Posterior cingulate gyrus (tissue), 11 donors: ENCODE data around the gene HIF1A.
"Not testable (repeated sequence)": the region's sequence is repeated elsewhere in the genome, so short reads cannot be mapped to it uniquely, and the experiment has no call there.

ENCODE experiments used
- DNase-seq, 10 donors: peaks; one replicate each; pipeline versions ENCODE4 v3.0.0 to v3.0.0-alpha.2; 2020 to 2021; ENCODE audit warnings: mixed read lengths in 3 of 10
- intact Hi-C: fragments of 100-400 bp; cut with DNase I; formaldehyde crosslinking; loops from one replicate; pipeline ENCODE4 v1.15.1; 2023

HIF1A gene

DNA sequence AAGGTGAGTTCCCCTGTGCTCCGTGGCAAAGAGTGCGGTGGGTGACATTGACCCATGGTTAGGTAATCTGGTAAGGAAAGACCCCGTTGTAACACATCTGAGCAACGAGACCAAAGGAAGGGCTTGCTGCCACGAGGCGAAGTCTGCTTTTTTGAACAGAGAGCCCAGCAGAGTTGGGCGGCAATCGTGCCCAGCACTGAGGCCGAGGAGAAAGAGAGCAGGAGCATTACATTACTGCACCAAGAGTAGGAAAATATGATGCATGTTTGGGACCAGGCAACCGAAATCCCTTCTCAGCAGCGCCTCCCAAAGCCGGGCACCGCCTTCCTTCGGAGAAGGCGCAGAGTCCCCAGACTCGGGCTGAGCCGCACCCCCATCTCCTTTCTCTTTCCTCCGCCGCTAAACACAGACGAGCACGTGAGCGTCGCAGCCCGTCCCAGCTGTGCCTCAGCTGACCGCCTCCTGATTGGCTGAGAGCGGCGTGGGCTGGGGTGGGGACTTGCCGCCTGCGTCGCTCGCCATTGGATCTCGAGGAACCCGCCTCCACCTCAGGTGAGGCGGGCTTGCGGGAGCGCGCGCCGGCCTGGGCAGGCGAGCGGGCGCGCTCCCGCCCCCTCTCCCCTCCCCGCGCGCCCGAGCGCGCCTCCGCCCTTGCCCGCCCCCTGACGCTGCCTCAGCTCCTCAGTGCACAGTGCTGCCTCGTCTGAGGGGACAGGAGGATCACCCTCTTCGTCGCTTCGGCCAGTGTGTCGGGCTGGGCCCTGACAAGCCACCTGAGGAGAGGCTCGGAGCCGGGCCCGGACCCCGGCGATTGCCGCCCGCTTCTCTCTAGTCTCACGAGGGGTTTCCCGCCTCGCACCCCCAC is at the start of gene HIF1A:
Gene HIF1A (plus strand): TSS at position 684 of the 865 bp plus-strand sequence. CDS start 292 bp downstream, outside the sequence.
- intact Hi-C loops, result loop anchor here (1.0 kb wide), 1 partner anchor 67 kb away; the partner anchor contains the start of gene SNAPC1
- DNase-seq, result peak; percentile 90 to 99 (median 94)

DNA sequence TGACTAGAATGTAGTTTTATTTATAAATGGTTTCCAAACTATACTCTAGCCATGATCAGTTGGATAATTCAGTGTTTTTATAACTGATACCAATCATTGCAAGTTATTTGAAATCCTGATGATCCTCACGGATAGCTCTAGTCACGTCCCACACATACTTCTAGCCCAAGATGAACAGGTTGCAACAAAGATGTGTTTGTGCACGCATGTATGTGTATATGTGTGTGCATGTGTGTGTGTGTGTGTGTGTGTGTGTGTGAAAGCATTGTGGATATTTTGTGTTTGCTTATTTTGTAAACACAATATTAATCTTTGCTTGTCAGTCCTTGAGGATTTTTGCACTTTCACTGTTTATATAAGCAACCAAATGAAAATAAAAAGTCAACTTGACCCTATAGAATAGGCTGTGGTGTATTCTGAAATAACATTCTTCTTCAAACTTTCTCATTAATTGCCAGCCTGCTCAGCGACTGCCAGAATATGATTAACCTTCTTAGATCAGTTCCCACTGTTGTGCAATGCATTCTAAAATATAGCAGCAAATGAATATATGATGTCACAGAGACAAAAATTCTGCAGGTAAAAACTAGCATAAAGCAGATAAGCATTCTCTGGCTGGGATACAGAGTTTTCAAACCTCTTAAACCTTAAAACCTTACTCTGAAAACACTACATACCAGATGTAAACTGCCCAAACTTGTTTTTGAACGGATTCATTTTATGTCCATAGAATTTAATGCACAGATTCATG is 48.8 kb upstream of the HIF1A start:
- DNase-seq, result no peak
- intact Hi-C loops, result no loop called here

DNA sequence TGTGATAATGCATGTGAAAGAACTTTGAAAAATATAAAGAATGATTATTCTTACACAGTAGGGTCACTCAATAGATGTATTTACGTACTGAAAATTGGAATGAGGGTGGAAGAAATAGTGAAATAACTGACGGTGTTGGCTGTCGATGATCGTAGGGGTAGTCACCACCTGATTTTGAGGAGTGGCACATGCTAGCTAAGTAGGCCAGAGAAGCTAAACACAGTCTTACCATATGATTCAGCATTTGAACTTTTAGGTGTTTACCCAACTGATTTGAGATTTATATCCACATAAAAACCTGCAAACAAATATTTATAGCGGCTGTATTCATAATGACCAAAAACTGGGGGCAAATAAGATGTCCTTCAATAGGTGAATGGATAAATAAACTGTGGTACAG is 47.6 kb upstream of the HIF1A start:
- no peak for DNase-seq

DNA sequence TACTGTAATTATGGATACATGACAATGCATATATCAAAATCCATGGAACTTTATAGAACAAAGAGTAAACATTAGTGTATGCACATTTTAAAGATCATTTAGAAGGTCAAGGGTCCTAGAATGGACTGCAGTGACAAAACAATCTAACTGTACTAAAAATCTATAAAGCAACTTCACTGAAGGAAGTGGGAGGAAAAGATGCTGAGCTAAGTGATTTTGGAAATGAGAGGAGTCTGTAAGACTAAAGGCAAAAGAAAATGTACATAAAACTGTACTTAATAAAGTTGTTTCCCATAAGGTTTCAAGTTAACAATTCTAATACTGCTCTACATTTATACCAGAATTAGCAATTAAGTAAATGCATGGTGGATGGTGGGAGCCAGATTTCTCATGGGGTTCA is 46.9 kb upstream of the HIF1A start:
- no peak for DNase-seq
- intact Hi-C loops, result no loop called here

More for the DNA sequence above, 47.6 kb upstream of the HIF1A start:
- intact Hi-C loops, result no loop called here

DNA sequence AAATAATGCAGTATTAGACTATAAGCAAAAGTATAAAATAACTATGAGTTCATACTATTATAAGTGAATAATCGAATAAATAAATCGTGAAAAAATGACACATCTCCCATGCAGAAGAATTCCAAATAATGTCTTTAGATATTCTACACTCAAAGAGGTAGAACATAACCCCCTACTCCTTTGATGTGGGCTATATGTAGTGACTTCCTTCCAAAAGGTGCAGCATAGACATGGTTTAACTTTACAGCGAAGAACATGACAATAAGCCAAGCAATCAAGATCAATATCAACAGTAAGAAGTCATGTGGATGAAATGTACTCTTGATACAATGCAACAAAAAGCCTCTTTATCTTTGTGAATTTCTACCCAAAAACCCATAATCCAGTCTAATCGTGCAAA is 46.0 kb upstream of the HIF1A start:
- no peak for DNase-seq
- intact Hi-C loops, result no loop called here

DNA sequence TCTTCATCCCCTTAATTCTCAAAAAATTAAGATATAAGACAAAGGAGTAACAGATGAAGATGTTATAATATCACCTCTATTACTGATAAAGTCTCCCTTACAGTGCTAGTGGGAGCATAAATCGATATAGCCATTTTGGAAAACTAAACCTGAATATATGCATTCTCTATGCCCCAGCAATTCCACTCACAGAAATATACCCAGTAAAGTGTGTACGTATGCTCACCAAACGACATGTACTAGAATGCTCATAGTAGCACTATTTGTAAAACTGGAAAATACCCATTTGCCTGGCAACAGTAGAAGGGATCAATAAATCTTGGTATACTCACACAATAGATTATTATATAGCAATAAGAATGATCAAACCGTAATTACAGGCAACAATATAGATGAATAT is 44.0 kb upstream of the HIF1A start:
- DNase-seq, result no peak
- intact Hi-C loops, result no loop called here

DNA sequence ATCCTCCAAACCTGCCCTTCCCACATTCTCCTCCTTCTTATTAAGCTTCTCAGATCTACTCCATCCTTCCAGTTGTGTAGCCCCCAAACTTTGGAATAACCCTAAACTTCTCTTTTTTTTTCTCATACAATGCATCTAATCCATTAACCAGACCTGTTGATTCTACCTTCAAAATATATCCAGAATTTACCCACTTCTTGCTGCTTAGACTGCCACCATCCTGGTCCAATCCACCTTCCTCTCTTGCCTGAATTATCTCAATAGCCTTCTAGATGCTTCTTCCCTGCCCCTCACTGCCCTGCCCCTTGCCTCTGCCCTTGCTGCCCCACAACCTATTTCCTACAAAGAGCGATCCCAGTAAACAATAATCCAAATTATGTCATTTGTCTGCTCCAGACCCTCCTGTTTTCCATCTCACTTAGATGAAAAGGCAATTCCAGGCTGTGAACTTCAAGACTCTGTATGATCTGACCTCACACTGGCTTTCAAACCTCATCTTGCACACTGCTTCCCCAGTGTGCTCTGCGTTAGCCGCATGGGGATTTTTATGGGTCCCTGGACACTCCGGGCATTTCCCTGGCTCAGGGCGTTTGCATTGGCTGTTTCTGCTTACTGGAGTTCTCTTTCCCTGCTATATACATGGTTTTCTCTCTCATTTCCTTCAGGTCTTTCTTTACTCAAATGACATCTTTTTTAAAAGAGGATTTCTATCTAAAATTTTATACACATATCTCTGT is 42.6 kb upstream of the HIF1A start:
- intact Hi-C loops, result no loop called here
- DNase-seq, result no peak

DNA sequence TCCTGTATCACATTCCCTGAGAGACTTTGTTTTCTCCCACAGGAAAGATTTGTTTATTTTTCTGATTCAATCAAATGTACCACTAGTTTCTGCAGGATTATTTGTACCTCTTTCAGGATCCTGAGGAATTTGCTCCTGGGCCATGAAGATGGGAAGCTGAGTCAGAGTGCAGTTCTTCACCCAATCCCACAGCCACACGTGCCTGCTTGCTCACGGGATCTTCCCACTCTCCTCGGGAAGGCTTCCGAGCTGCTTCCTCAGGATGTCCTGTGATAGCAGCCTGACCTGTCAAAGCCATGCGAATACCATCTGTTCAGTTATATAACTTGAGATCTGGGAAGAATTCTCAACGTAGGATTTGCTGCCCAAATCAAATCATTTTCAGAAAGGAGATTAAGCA is 41.8 kb upstream of the HIF1A start:
- intact Hi-C loops, result no loop called here
- DNase-seq, result peak in 2 of 10 donors; percentile 14 to 73

DNA sequence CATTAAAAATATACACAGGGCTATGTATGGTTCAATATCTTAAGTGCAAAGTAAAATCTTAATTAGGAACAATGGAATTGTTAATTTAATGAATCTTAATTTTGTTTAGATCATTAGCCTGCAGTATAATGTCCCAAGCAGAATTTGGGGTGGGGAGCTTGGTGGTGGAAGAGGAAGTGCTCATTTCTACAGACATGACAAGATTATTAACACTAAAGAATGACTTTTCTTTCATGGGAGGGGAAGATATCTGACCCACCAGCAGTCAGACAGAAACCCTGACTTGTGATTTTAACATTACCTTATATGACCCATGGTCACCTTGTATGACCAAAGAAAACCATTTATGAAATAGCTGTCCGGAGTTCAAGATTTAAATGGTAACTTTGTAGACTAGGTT is 41.3 kb upstream of the HIF1A start:
- intact Hi-C loops, result no loop called here
- no peak for DNase-seq

DNA sequence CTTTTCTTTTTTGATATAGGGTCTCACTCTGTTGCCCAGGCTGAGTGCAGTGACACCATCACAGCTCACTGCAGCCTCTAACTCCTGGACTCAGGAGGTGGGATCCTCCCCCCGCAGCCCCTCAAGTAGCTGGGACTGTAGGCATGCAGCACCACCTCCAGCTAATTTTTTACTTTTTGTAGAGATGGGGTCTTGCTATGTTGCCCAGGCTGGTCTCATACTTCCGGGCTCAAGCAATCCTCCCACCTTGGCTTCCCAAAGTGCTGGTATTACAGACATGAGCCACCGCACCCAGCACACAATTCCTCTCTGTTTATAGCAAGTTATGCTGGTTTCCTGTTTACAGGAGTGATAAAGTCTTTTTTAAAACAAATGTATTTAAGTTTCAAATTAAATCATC is 39.5 kb upstream of the HIF1A start:
- DNase-seq, result no peak
- intact Hi-C loops, result no loop called here

DNA sequence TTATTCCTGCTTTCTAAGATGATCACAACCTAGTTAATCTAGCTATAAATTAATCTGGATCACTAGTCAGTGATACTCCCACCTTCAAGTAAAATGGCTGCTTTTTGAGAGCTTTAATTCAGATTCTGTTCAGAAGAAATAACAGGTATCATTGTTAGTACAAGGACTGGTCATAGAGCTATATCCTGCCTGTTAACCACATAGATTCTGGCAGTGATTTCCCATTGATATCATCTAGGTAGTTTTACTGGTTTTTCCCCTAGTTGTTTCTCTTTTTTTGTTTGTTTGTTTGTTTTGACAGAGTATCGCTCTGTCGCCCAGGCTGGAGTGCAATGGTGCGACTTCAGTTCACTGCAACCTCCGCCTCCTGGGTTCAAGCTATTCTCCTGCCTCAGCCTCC is 39.0 kb upstream of the HIF1A start:
- DNase-seq, result no peak
- intact Hi-C loops, result no loop called here

DNA sequence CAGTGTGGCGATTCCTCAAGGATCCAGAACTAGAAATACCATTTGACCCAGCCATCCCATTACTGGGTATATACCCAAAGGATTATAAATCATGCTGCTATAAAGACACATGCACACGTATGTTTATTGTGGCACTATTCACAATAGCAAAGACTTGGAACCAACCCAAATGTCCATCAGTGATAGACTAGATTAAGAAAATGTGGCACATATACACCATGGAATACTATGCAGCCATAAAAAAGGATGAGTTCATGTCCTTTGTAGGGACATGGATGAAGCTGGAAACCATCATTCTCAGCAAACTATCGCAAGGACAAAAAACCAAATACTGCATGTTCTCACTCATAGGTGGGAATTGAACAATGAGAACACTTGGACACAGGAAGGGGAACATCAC is 37.2 kb upstream of the HIF1A start:
- intact Hi-C loops, DNase-seq: not testable (repeated sequence)

DNA sequence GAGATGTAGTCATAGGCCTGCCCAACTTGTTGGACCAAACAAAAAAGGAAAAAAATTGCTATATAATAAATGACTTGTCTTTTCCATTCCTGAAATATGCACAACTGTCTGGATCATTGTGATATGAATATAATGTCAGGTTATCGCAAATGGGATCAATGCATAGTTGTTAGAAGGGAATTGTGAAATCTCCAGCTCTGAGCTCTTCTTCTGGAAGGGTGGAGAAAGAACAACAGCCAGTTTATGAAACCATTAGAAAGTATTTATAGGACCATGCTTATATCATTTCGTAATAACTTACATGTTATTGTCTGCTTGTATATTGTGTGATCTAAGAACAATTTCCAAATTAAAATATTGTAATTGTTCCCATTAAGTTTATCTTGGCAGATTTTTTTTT is 35.7 kb upstream of the HIF1A start:
- intact Hi-C loops, result no loop called here
- no peak for DNase-seq

DNA sequence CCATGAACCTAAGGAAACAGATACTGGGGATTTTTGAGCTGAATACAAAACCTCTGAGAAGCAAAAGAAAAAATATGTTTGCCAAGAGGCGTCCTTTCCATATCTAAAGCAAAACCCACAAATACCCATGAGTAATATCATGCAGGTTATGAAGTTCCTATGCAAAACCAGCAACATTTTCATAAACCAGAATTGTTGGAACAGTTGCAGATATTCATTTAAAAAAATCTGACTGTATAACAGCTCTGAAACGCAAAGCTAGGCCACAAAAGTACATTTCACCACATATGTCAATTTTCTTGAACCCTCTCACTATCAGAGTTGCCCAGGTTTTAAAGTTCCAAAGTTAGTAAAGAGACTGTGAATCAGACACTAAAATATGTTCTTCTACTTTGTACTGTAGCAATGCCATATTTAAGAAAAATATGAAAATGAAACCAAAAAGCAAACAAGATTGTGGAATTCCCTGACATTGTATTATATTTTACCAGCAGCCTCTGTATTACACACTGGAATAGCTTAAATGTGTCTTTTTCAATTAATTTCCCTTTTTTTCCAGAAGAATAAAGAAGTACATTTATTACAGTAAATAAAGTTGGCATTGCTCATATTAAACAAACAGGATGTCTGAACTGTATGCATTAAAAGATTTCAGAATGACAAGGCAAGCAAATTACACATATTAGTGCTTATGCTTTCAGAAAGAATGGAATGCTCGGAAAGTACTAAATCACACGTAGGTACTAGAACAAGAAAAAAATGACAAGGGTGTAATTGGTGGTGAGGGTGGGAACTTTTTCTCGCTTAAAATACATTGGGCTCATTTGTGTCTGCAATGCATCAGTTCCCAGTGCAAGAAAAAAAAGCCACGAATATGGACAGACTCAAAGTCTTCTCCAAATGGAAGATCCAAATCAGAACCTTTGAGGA is 33.6 kb upstream of the HIF1A start:
- DNase-seq, result no peak
- intact Hi-C loops, result no loop called here

DNA sequence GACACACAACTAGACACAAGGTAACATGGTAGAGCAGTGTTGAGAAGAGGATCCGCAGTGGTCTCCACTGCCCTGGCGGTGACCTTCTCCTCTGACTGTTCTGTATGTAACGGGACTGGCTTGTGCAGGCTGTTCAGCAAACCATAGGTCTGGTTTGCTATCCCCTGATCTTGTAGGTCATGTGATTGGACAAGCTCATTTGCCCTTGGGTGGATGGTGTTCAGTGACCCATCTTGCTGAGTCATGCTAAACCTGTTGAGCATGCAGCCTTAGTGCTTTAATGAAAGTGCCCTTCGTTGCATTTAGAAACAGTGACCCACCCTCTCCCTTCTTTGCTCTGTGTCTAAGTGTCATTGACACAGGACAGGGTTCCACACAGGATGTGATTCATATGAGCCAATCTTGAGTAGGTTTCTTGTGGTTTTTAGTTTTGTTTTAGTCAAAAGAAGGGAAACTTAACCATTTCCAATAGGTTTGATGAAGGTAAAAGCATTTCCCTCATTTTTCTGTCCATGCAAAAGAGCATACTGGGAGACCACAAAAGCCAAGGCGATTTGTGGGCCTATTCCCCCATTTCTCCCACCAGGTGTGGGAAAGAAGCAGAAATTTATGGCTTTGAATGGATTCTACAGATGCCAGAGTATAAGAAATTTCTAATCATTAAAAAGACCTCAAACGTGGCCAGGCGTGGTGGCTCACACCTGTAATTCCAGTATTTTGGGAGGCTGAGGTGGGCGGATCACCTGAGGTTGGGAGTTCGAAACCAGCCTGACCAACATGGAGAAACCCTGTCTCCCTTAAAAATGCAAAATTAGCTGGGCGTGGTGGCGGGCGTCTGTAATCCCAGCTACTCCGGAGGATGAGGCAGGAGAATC is 32.6 kb upstream of the HIF1A start:
- no peak for DNase-seq
- intact Hi-C loops, result no loop called here

DNA sequence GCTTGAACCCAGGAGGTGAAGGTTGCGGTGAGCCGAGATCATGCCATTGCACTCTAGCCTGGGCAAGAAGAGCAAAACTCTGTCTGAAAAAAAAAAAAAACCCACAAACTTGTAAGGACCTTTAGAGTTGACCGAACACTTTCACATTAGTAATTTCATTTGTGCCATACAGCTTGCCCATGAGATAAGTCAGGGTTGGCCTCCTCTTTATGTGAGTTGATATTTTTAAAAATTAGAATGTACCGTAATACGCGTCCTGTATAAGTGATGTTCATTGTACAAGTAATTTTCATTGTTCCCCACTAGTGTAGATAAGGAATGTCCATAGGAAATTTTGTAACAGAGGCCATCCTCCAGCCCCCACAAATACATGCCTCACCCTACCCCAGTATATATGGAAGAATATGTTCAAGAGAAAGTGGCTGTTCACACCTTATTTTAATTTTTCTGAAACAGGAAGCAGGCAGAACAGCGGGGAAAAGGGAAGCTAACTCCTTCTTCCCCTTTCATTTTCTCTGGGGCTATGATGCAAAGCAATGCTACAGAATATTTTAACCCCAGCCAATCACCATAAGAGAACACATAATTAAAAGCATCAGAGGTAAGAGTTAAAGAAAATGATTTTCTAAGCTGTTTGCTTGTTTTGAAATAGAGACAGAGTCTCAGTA is 31.9 kb upstream of the HIF1A start:
- intact Hi-C loops, result no loop called here
- no peak for DNase-seq

DNA sequence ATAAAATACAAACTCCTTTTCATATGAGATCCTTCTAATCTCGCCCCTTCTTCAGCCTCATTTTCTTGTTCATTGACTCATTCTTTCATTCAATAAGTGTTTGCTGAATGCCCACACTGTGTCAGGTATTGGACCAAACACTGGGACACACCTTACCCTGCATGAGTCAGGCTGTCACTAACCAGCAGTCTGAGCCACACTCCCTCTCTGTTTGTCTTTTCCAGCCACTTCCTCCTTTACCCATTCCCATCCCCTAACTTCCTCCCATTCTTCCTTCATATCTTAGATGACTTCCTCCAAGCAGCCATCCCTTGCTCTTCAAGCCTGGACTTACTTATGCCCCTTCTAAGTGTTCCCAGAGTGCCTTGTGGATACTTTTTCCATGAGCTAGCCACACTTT is 27.0 kb upstream of the HIF1A start:
- no peak for DNase-seq
- intact Hi-C loops, result no loop called here

DNA sequence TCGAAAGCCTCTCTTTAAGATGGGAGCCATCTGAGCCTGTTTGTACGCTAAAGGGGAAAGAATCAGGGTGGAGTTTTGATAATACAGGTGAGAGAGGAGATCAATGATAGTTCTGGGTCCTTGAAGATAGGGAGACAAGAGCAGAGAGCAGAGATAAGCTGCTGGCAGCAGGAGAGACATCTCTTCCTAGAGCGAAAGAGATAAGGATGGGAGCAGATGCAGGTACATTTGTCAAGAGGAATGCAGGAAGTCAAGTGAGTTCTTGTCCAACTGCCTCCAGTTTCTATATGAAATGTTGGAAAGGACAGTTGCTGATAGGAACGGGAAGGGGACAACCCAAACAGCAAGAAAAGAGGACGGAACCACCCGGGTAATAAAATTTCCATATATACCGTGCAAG is 24.7 kb upstream of the HIF1A start:
- intact Hi-C loops, result no loop called here
- no peak for DNase-seq

DNA sequence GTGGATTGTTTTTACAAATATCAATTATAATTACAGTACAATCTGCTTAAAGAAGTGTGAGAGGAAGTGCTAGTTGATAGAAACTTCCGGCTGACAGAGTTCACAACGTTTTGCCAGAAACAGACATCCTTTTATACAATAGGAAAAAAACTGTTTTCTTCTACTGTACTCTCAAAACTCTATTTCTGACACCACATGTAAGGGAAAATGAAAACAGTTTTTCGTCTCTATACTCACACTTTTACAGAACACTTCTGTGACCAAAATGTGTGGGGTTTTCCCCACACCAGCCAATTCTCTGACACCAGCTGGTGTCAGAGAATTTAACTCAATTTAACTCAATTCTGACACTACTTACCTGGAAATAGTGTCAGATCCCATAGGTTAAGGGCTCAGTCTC is 24.2 kb upstream of the HIF1A start:
- intact Hi-C loops, result no loop called here
- DNase-seq, result no peak
